OCI-LY3 (cell line): Measurements from ENCODE around the gene XXYLT1.

Experiments
- CTCF ChIP-seq: fragments of 200-600, 300-600 bp; sonication (generic); IDR thresholded peaks from 2 replicates; pipeline ENCODE4 v1.5.1; 2014; ENCODE audit warnings: antibody characterized with exemption, low read length, low read depth
- EZH2phosphoT487 ChIP-seq: fragments of 200-600 bp; shearing (Covaris generic); IDR thresholded peaks from 2 replicates; pipeline ENCODE4 v1.6.1; 2018; ENCODE audit warnings: antibody characterized with exemption, mixed run types, low read depth

- TF ChIP-seq CTCF = no peak
- no peak for TF ChIP-seq EZH2phosphoT487
Observed at GRCh38 chr3:195169011-195169649, 101.8 kb downstream of the XXYLT1 start.
